ENCODE data around the gene DDX24.

DNA sequence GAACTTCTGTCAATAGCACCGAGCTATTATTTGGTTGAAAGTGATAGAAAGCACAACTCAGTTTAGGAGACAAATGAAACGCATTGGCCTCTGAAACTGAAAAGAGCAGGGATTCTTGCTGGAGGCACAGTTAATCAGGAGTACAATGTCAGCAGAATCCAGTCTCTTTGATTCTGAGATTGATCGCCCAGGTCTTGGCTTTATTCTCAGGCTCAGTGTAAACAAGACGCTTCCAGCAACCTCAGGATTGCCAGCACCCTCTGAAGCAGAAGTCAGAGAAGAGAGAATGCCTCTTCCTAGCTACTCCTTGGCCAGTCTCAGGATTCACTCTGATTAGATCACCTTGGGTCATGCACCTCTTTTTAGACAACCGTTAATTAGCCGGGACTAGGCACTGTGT lies 66.6 kb downstream of the DDX24 start:
- TF ChIP-seq, protein P1, sequence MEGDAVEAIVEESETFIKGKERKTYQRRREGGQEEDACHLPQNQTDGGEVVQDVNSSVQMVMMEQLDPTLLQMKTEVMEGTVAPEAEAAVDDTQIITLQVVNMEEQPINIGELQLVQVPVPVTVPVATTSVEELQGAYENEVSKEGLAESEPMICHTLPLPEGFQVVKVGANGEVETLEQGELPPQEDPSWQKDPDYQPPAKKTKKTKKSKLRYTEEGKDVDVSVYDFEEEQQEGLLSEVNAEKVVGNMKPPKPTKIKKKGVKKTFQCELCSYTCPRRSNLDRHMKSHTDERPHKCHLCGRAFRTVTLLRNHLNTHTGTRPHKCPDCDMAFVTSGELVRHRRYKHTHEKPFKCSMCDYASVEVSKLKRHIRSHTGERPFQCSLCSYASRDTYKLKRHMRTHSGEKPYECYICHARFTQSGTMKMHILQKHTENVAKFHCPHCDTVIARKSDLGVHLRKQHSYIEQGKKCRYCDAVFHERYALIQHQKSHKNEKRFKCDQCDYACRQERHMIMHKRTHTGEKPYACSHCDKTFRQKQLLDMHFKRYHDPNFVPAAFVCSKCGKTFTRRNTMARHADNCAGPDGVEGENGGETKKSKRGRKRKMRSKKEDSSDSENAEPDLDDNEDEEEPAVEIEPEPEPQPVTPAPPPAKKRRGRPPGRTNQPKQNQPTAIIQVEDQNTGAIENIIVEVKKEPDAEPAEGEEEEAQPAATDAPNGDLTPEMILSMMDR (IDR thresholded peaks at IDR 0.05): no peak
- no peak for TF ChIP-seq POLR2A (IDR thresholded peaks at IDR 0.05)
